PC-9 (cell line): ENCODE results near the gene ARHGAP28. TPM values are rescaled to one million over a fixed set of nuclear protein-coding genes. Genes with fewer than 3 reads are reported as not detected.

ENCODE experiments used
- BruUV-seq: library from RNA; stranded (reverse); fragments of 400-500 nt; replicated peaks from 2 replicates; lab custom pipeline; 2021; lab: Mats Ljungman, UMichigan
- CTCF ChIA-PET: fragments of 300-600 bp; sonication (Branson Sonifier 250); formaldehyde crosslinking; loops from one replicate; lab custom pipeline; 2022; ENCODE audit warnings: antibody characterized with exemption; lab: Charles Lee
- POLR2A ChIA-PET: fragments of 300-600 bp; sonication (Branson Sonifier 250); formaldehyde crosslinking; loops from one replicate; lab custom pipeline; 2022; ENCODE audit warnings: antibody characterized with exemption; ENCODE audit not compliant: unreplicated experiment; lab: Charles Lee
- DNase-seq, 2 experiments: peaks; one replicate each; pipeline versions ENCODE4 v3.0.0 to v3.0.0-alpha.2; 2015 to 2022; ENCODE audit warnings: mixed read lengths in 1 of 2
- H2AFZ ChIP-seq: fragments of 200-600 bp; sonication (generic); 2 replicates; pipeline ENCODE4 v1.8.1; 2017; ENCODE audit warnings: antibody characterized with exemption
- H3F3A ChIP-seq: fragments of 200-600 bp; sonication (generic); 2 replicates; pipeline ENCODE4 v1.8.1; 2017; ENCODE audit warnings: antibody characterized with exemption, mild to moderate bottlenecking, low read depth; ENCODE audit not compliant: insufficient read depth
- H3K27ac ChIP-seq: fragments of 200-600 bp; sonication (generic); 2 replicates; pipeline ENCODE4 v1.6.1; 2016; ENCODE audit warnings: mixed run types
- H3K27me3 ChIP-seq: fragments of 200-600 bp; sonication (generic); 2 replicates; pipeline ENCODE4 v1.6.1; 2016; ENCODE audit warnings: low read depth, mixed run types; ENCODE audit not compliant: insufficient read depth
- H3K36me3 ChIP-seq: fragments of 200-600 bp; sonication (generic); 2 replicates; pipeline ENCODE4 v1.6.1; 2016; ENCODE audit warnings: low read depth, mixed run types
- H3K4me1 ChIP-seq: fragments of 200-600 bp; sonication (generic); replicated peaks from 2 replicates; pipeline ENCODE4 v1.6.1; 2016; ENCODE audit warnings: mixed run types; ENCODE audit not compliant: insufficient read depth
- H3K4me2 ChIP-seq: fragments of 200-600 bp; sonication (generic); 2 replicates; pipeline ENCODE4 v1.6.1; 2017; ENCODE audit warnings: mixed run types
- H3K4me3 ChIP-seq: fragments of 200-600 bp; sonication (generic); 2 replicates; pipeline ENCODE4 v1.6.1; 2016; ENCODE audit warnings: mixed run types
- H3K79me2 ChIP-seq: fragments of 200-600 bp; sonication (generic); 2 replicates; pipeline ENCODE4 v1.6.1; 2017; ENCODE audit warnings: low read depth, mixed run types
- H3K9me2 ChIP-seq: fragments of 200-600 bp; sonication (generic); 2 replicates; pipeline ENCODE4 v1.8.1; 2017; ENCODE audit warnings: mild to moderate bottlenecking; ENCODE audit not compliant: insufficient read depth
- H3K9me3 ChIP-seq: fragments of 200-600 bp; sonication (generic); 2 replicates; pipeline ENCODE4 v1.8.1; 2016; ENCODE audit warnings: low read depth; ENCODE audit not compliant: insufficient read depth
- H4K20me1 ChIP-seq: fragments of 200-600 bp; sonication (generic); 2 replicates; pipeline ENCODE4 v1.8.1; 2017; ENCODE audit not compliant: insufficient read depth
- EZH2 ChIP-seq: fragments of 200-600 bp; sonication (generic); IDR thresholded peaks from 2 replicates; pipeline ENCODE4 v1.8.0; 2017; ENCODE audit warnings: antibody characterized with exemption, low read depth
- intact Hi-C: fragments of 100-400 bp; cut with micrococcal nuclease; formaldehyde crosslinking; loops from one replicate; pipeline ENCODE4 v1.10.0; 2022; ENCODE audit not compliant: unreplicated experiment
- total RNA-seq: library from RNA; stranded (reverse); gene quantifications from 2 replicates; pipeline ENCODE4 v1.2.3, GENCODE V29; 2021
- TF ChIP-seq, protein P1 (sequence below): fragments of 200-600 bp; sonication (generic); conservative IDR thresholded peaks from 2 replicates; pipeline ENCODE4 v1.6.1; 2017; ENCODE audit warnings: mixed run types, antibody characterized with exemption, mild to moderate bottlenecking, moderate library complexity

Gene ARHGAP28
- total RNA-seq, 1 experiment from 2014 or later, result not detected

DNA sequence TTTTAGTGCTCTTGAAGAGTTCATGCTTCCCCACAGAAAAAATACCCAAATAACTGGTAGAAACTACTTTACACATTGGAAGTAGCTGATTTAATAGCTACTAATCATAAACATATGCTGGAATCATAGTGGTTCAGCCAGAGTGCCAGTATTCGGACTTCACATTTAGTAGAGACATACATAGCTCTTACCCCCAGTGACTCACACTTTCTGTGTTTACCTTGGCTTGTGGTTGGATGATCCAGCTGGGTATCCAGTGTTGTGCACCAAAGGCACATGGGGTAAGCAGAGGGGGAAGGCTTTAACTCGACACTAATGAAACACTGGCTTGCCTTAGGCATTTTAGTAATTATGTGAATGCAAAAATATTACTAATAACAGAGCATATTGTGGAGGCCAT, 18.1 kb downstream of the ARHGAP28 start:
- Histone ChIP-seq H3K4me2 (no peak overlapping the region), H4K20me1 (no peaks in the 10 kb centered on the region), H3F3A (no peaks in the 10 kb centered on the region), H3K4me3 (no peak overlapping the region), H3K27me3 (no peaks in the 10 kb centered on the region; the same call in 1 of the 2 replicates), H3K9me2 (no peaks in the 10 kb centered on the region), H3K4me1 (no peaks in the 10 kb centered on the region), H3K27ac (no peak overlapping the region), H3K79me2 (no peaks in the 10 kb centered on the region), H3K9me3 (no peaks in the 10 kb centered on the region), H3K36me3 (no peaks in the 10 kb centered on the region), H2AFZ (no peak overlapping the region)
- POLR2A ChIA-PET, result no interaction called here
- DNase-seq, result no peak
- intact Hi-C loops, result no loop called here
- CTCF ChIA-PET, result no interaction called here
- BruUV-seq, result no TSS peak
- TF ChIP-seq EZH2, result no peak
- TF ChIP-seq, protein P1, sequence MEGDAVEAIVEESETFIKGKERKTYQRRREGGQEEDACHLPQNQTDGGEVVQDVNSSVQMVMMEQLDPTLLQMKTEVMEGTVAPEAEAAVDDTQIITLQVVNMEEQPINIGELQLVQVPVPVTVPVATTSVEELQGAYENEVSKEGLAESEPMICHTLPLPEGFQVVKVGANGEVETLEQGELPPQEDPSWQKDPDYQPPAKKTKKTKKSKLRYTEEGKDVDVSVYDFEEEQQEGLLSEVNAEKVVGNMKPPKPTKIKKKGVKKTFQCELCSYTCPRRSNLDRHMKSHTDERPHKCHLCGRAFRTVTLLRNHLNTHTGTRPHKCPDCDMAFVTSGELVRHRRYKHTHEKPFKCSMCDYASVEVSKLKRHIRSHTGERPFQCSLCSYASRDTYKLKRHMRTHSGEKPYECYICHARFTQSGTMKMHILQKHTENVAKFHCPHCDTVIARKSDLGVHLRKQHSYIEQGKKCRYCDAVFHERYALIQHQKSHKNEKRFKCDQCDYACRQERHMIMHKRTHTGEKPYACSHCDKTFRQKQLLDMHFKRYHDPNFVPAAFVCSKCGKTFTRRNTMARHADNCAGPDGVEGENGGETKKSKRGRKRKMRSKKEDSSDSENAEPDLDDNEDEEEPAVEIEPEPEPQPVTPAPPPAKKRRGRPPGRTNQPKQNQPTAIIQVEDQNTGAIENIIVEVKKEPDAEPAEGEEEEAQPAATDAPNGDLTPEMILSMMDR, result no peak

DNA sequence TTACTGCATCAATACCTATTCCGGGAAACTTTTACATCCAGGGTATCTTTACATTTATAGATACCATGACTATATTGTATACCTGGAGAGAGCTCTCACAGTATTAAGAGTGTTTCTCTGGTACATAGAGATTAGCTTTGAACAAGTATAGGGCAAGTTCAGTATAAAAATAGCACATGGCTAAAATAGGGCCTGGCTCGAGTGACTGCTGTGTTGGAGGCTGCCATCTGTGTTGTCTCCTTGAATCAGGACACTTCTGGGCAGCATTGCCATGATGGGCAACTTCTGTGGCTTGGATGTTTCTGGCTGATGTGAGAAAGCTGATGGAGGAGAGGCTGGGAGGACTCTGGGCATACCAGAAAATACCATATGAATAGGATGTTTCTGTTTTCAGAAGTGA, 18.7 kb downstream of the ARHGAP28 start:
- no peaks in the 10 kb centered on the region for H3K79me2 ChIP-seq
- intact Hi-C loops, result no loop called here
- no peak for DNase-seq
- no peaks in the 10 kb centered on the region for H3F3A ChIP-seq
- no peaks in the 10 kb centered on the region for H4K20me1 ChIP-seq
- CTCF ChIA-PET, result no interaction called here
- no peaks in the 10 kb centered on the region for H3K9me3 ChIP-seq
- H3K4me3 ChIP-seq, result no peak overlapping the region
- no peaks in the 10 kb centered on the region for H3K36me3 ChIP-seq
- TF ChIP-seq, protein P1, result no peak
- TF ChIP-seq EZH2, result no peak
- H3K4me1 ChIP-seq, result no peaks in the 10 kb centered on the region
- BruUV-seq, result no TSS peak
- no peaks in the 10 kb centered on the region for H3K27me3 ChIP-seq
- no peak overlapping the region for H3K4me2 ChIP-seq
- no peak overlapping the region for H3K27ac ChIP-seq
- POLR2A ChIA-PET, result no interaction called here
- no peaks in the 10 kb centered on the region for H3K9me2 ChIP-seq
- no peak overlapping the region for H2AFZ ChIP-seq

DNA sequence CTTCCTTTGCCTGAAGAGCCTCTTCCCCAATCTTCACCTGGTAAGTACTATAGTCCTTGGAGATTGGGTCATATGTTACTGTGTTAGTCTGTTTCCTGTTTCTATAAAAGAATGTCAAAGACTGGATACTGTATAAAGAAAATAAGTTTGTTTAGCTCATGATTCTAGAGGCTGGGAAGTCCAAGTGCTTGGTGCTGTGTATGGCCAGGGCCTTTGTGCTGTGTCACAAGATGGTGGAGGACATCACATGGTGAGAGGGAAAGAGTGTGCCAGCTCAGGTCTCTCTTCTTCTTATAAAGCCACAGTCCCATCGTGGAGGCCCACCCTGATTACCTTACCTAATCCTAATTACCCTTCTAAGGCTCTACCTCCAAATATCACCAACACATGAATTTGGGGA, 20.9 kb downstream of the ARHGAP28 start:
- no peaks in the 10 kb centered on the region for H3K36me3 ChIP-seq
- no peaks in the 10 kb centered on the region for H4K20me1 ChIP-seq
- no peaks in the 10 kb centered on the region for H3K9me2 ChIP-seq
- intact Hi-C loops, result no loop called here
- ChIA-PET POLR2A (no interaction called here), CTCF (no interaction called here)
- no peak overlapping the region for H2AFZ ChIP-seq
- H3K27me3 ChIP-seq, result no peaks in the 10 kb centered on the region
- no peak for TF ChIP-seq EZH2
- TF ChIP-seq, protein P1, result no peak
- no peaks in the 10 kb centered on the region for H3K9me3 ChIP-seq
- H3K4me3 ChIP-seq, result no peak overlapping the region
- no peak for DNase-seq
- BruUV-seq, result no TSS peak
- no peaks in the 10 kb centered on the region for H3F3A ChIP-seq
- no peak overlapping the region for H3K27ac ChIP-seq
- H3K4me1 ChIP-seq, result no peaks in the 10 kb centered on the region
- H3K79me2 ChIP-seq, result no peaks in the 10 kb centered on the region
- H3K4me2 ChIP-seq, result no peak overlapping the region
